Measurements from ENCODE around the gene PHACTR1. TPM values are rescaled to one million over a fixed set of nuclear protein-coding genes. Genes with fewer than 3 reads are reported as not detected.

Gene PHACTR1
- total RNA-seq, 2 donors from 2014 or later, result 2.8 to 6.3 TPM

GRCh38 chr6:12845224-12846004 lies 128.8 kb downstream of the PHACTR1 start:
- WGBS, 2 experiments (ENCODE audit: insufficient coverage in 1 of 2, insufficient read length in 1 of 2), result 78 to 87% methylated on average over 7 to 10 of the region's 10 CpGs

GRCh38 chr6:12848964-12849808 lies 132.6 kb downstream of the PHACTR1 start:
- no peak for TF ChIP-seq CTCF (conservative IDR thresholded peaks at IDR 0.05)
- Histone ChIP-seq H3K9ac (ENCODE audit: extremely low read depth, low read length, poor library complexity, severe bottlenecking) (no peak overlapping the region), H3K4me3 (ENCODE audit: low read length) (no peak overlapping the region), H3K4me1 (ENCODE audit: control insufficient read depth, insufficient read depth, low read length) (peaks cover 14% of the 10 kb centered on the region), H3K27me3 (ENCODE audit: control insufficient read depth, insufficient read depth, low read length, poor library complexity, severe bottlenecking) (no peaks in the 10 kb centered on the region), H3K36me3 (ENCODE audit: control insufficient read depth, insufficient read depth, low read length) (no peaks in the 10 kb centered on the region), H3K9me3 (ENCODE audit: control insufficient read depth, low read length) (no peaks in the 10 kb centered on the region), H3K27ac (ENCODE audit: low read depth, low read length) (no peak overlapping the region)
- no peak overlapping the region for H3K4me3 Mint-ChIP-seq
- 81 to 83% methylated on average over 6 to 12 of the region's 13 CpGs for WGBS, 2 experiments (ENCODE audit: insufficient coverage in 1 of 2, insufficient read length in 1 of 2)
- H3K27me3 Mint-ChIP-seq (ENCODE audit: insufficient read depth), result no peaks in the 10 kb centered on the region
- H3K27ac Mint-ChIP-seq, result no peak overlapping the region
- no peaks in the 10 kb centered on the region for H3K36me3 Mint-ChIP-seq (ENCODE audit: low read depth)
- DNase-seq, result no peak
- no peaks in the 10 kb centered on the region for H3K9me3 Mint-ChIP-seq
- peaks cover 16% of the 10 kb centered on the region for H3K4me1 Mint-ChIP-seq

More at GRCh38 chr6:12845224-12846004, 128.8 kb downstream of the PHACTR1 start:
- Mint-ChIP-seq H3K9me3 (no peaks in the 10 kb centered on the region), H3K27me3 (ENCODE audit: insufficient read depth) (no peaks in the 10 kb centered on the region), H3K36me3 (ENCODE audit: low read depth) (no peaks in the 10 kb centered on the region), H3K27ac (no peak overlapping the region), H3K4me1 (peaks cover 16% of the 10 kb centered on the region), H3K4me3 (no peak overlapping the region)
- Histone ChIP-seq H3K27me3 (ENCODE audit: control insufficient read depth, insufficient read depth, low read length, poor library complexity, severe bottlenecking) (no peaks in the 10 kb centered on the region), H3K4me1 (ENCODE audit: control insufficient read depth, insufficient read depth, low read length) (peaks cover 14% of the 10 kb centered on the region), H3K36me3 (ENCODE audit: control insufficient read depth, insufficient read depth, low read length) (no peaks in the 10 kb centered on the region), H3K9me3 (ENCODE audit: control insufficient read depth, low read length) (no peaks in the 10 kb centered on the region), H3K27ac (ENCODE audit: low read depth, low read length) (no peak overlapping the region), H3K4me3 (ENCODE audit: low read length) (no peak overlapping the region), H3K9ac (ENCODE audit: extremely low read depth, low read length, poor library complexity, severe bottlenecking) (no peak overlapping the region)
- no peak for TF ChIP-seq CTCF (conservative IDR thresholded peaks at IDR 0.05)
- no peak for DNase-seq

GRCh38 chr6:12849809-12850198 lies 133.2 kb downstream of the PHACTR1 start:
- H3K4me1 ChIP-seq (ENCODE audit: control insufficient read depth, insufficient read depth, low read length), result peaks cover 14% of the 10 kb centered on the region
- Mint-ChIP-seq H3K27ac (no peak overlapping the region), H3K27me3 (ENCODE audit: insufficient read depth) (no peaks in the 10 kb centered on the region), H3K4me3 (no peak overlapping the region), H3K36me3 (ENCODE audit: low read depth) (no peaks in the 10 kb centered on the region), H3K4me1 (peaks cover 16% of the 10 kb centered on the region), H3K9me3 (no peaks in the 10 kb centered on the region)
- H3K36me3 ChIP-seq (ENCODE audit: control insufficient read depth, insufficient read depth, low read length), result no peaks in the 10 kb centered on the region
- no peaks in the 10 kb centered on the region for H3K27me3 ChIP-seq (ENCODE audit: control insufficient read depth, insufficient read depth, low read length, poor library complexity, severe bottlenecking)
- DNase-seq, result no peak
- H3K4me3 ChIP-seq (ENCODE audit: low read length), result no peak overlapping the region
- WGBS, 2 experiments (ENCODE audit: insufficient coverage in 1 of 2, insufficient read length in 1 of 2), result 81 to 86% methylated on average over 1 of the region's 1 CpG
- no peak overlapping the region for H3K27ac ChIP-seq (ENCODE audit: low read depth, low read length)
- TF ChIP-seq CTCF (conservative IDR thresholded peaks at IDR 0.05), result no peak
- H3K9me3 ChIP-seq (ENCODE audit: control insufficient read depth, low read length), result no peaks in the 10 kb centered on the region
- H3K9ac ChIP-seq (ENCODE audit: extremely low read depth, low read length, poor library complexity, severe bottlenecking), result no peak overlapping the region
